GM12891 (cell line): Measurements from ENCODE around the gene LCOR.

Experiments used
- POLR2AphosphoS5 ChIP-seq: IDR thresholded peaks from 2 replicates; pipeline ENCODE4 v1.6.1; 2011; ENCODE audit warnings: low read depth, low read length, control low read depth
- POU2F2 ChIP-seq: IDR thresholded peaks from 2 replicates; pipeline ENCODE4 v1.6.1; 2011; ENCODE audit warnings: low read depth, mild to moderate bottlenecking, control low read depth, low read length, moderate library complexity

DNA sequence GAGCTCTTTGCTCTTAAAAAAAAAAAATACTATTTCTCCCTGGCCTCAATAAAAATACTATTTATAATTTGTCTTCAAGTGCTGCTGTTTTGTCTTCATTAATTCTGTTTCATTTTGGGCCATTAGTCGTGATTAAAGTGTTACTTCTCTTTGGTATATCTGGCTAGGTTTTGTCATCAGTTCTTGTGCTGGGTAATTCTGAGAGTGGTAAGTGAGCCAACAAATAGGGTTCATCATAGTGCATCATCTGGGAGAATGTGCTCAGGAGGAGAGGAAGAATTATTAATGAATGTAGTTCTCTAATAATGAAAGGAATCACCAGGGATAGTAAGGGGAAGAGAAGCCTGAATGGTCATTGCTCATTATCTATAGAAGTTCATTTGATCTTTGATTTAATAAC, 70.0 kb downstream of the LCOR start:
- TF ChIP-seq POU2F2 (no peak), POLR2AphosphoS5 (no peak)
